PC-3 (cell line): ENCODE measurements around the gene DCHS1.

Experiments used
- CTCF ChIP-seq: fragments of 300-600 bp; sonication (generic); conservative IDR thresholded peaks from 2 replicates; pipeline ENCODE4 v1.5.1; 2017; ENCODE audit warnings: antibody characterized with exemption, low read depth, mild to moderate bottlenecking, low read length
- EZH2 ChIP-seq: fragments of 300-600 bp; sonication (generic); IDR thresholded peaks from one replicate; pipeline ENCODE4 v1.6.1; 2017; ENCODE audit warnings: antibody characterized with exemption, mild to moderate bottlenecking, low read length; ENCODE audit not compliant: unreplicated experiment
- EZH2phosphoT487 ChIP-seq: fragments of 300-600 bp; sonication (generic); IDR thresholded peaks from 2 replicates; pipeline ENCODE4 v1.6.1; 2018; ENCODE audit warnings: mild to moderate bottlenecking, antibody characterized with exemption, low read length, borderline replicate concordance

- no peak for TF ChIP-seq CTCF
- TF ChIP-seq EZH2phosphoT487: no peak
- no peak for TF ChIP-seq EZH2
Measured at GRCh38 chr11:6632116-6633073, 23.2 kb downstream of the DCHS1 start.
